Epidermal melanocyte (primary cell): ENCODE data around the gene ZNF729.
"Not testable (repeated sequence)": the region's sequence is repeated elsewhere in the genome, so short reads cannot be mapped to it uniquely, and the experiment has no call there.

Source experiments
- DNase-seq: peaks from one replicate; pipeline ENCODE4 v3.0.0; 2011; ENCODE audit warnings: low spot score; ENCODE audit not compliant: insufficient read length

The ZNF729 gene

GRCh38 chr19:22286151-22286810 lies at the start of gene ZNF729:
Gene ZNF729, plus strand, starts transcription at chr19:22286441. Its CDS starts 85 bp downstream, at chr19:22286526.
- DNase-seq: no peak

GRCh38 chr19:22256856-22257255 lies 29.4 kb upstream of the ZNF729 start:
- no peak for DNase-seq

GRCh38 chr19:22257381-22257780 lies 28.9 kb upstream of the ZNF729 start:
- DNase-seq: no peak

- DNase-seq: no peak
These were observed 28.3 kb upstream of the ZNF729 start for GRCh38 chr19:22257916-22258315.

- no peak for DNase-seq
These were observed 25.7 kb upstream of the ZNF729 start for GRCh38 chr19:22260499-22260898.

GRCh38 chr19:22261596-22261995 lies 24.6 kb upstream of the ZNF729 start:
- DNase-seq: no peak

GRCh38 chr19:22263121-22263520 lies 23.1 kb upstream of the ZNF729 start:
- DNase-seq: no peak

- not testable (repeated sequence) for DNase-seq
These were observed 35.3 kb downstream of the ZNF729 start for GRCh38 chr19:22321554-22321953.

GRCh38 chr19:22326219-22326618 lies 40.0 kb downstream of the ZNF729 start:
- DNase-seq: no peak

GRCh38 chr19:22327321-22327720 lies 41.1 kb downstream of the ZNF729 start:
- DNase-seq: no peak

- DNase-seq: no peak
These were observed 45.3 kb downstream of the ZNF729 start for GRCh38 chr19:22331521-22331920.

GRCh38 chr19:22332924-22333323 lies 46.7 kb downstream of the ZNF729 start:
- no peak for DNase-seq

- no peak for DNase-seq
These were observed 49.5 kb downstream of the ZNF729 start for GRCh38 chr19:22335716-22336115.

GRCh38 chr19:22354665-22355064 lies 68.4 kb downstream of the ZNF729 start:
- no peak for DNase-seq
